Measurements from ENCODE around the gene NUDT1. TPM values are rescaled to one million over a fixed set of nuclear protein-coding genes. Genes with fewer than 3 reads are reported as not detected.

The NUDT1 gene
- total RNA-seq, 1 experiment from 2014 or later, result 92.6 TPM

- H3K27ac ChIP-seq (ENCODE audit: low read length), result no peak overlapping the region
- BruUV-seq (replicated peaks), result no TSS peak
- H3K27me3 ChIP-seq (ENCODE audit: control insufficient read depth, insufficient read depth, low read length), result no peaks in the 10 kb centered on the region
- no peaks in the 10 kb centered on the region for H3K4me1 ChIP-seq (ENCODE audit: control insufficient read depth, insufficient read depth, low read length)
- H3K4me3 ChIP-seq (ENCODE audit: low read depth in 2 of 2, low read length in 2 of 2), result no peak overlapping the region
- TF ChIP-seq CTCF (IDR thresholded peaks at IDR 0.05) (no peak), TCF7L2 (IDR thresholded peaks at IDR 0.05; ENCODE audit: low read depth, low read length) (no peak), REST (IDR thresholded peaks at IDR 0.05; ENCODE audit: insufficient read depth in 1 of 2, low read depth in 2 of 2, low read length in 1 of 2) (no peak), POLR2AphosphoS5 (IDR thresholded peaks at IDR 0.05; ENCODE audit: low read depth, low read length) (no peak), SIN3A (IDR thresholded peaks at IDR 0.05; ENCODE audit: borderline replicate concordance, insufficient read depth, low read depth, low read length) (no peak)
- ChIA-PET POLR2A (no interaction called here), CTCF (no interaction called here)
- intact Hi-C loops (cut with micrococcal nuclease; ENCODE audit: unreplicated experiment), result no loop called here
- ATAC-seq (no peak), DNase-seq (ENCODE audit: low read depth, low spot score) (no peak)
- in situ Hi-C loops (cut with HindIII; ENCODE audit: low pct_unique_long_range_greater_than_20kb, low sequenced_read_pairs), result no loop called here
- no peaks in the 10 kb centered on the region for H3K36me3 ChIP-seq (ENCODE audit: control insufficient read depth, insufficient read depth, low read length)
- no peaks in the 10 kb centered on the region for H3K9me3 ChIP-seq (ENCODE audit: control insufficient read depth, insufficient read depth, low read depth, low read length)
These were observed 33.1 kb downstream of the NUDT1 start for GRCh38 chr7:2275101-2275500.

GRCh38 chr7:2276107-2276506 lies 34.1 kb downstream of the NUDT1 start:
- Histone ChIP-seq H3K9me3 (ENCODE audit: control insufficient read depth, insufficient read depth, low read depth, low read length) (no peaks in the 10 kb centered on the region), H3K27ac (ENCODE audit: low read length) (no peak overlapping the region), H3K4me1 (ENCODE audit: control insufficient read depth, insufficient read depth, low read length) (no peaks in the 10 kb centered on the region), H3K27me3 (ENCODE audit: control insufficient read depth, insufficient read depth, low read length) (no peaks in the 10 kb centered on the region), H3K4me3 (ENCODE audit: low read depth in 2 of 2, low read length in 2 of 2) (no peak overlapping the region), H3K36me3 (ENCODE audit: control insufficient read depth, insufficient read depth, low read length) (no peaks in the 10 kb centered on the region)
- ChIA-PET POLR2A (no interaction called here), CTCF (no interaction called here)
- no TSS peak for BruUV-seq (replicated peaks)
- TF ChIP-seq CTCF (IDR thresholded peaks at IDR 0.05) (no peak), SIN3A (IDR thresholded peaks at IDR 0.05; ENCODE audit: borderline replicate concordance, insufficient read depth, low read depth, low read length) (no peak), TCF7L2 (IDR thresholded peaks at IDR 0.05; ENCODE audit: low read depth, low read length) (no peak), POLR2AphosphoS5 (IDR thresholded peaks at IDR 0.05; ENCODE audit: low read depth, low read length) (no peak), REST (IDR thresholded peaks at IDR 0.05; ENCODE audit: insufficient read depth in 1 of 2, low read depth in 2 of 2, low read length in 1 of 2) (no peak)
- in situ Hi-C loops (cut with HindIII; ENCODE audit: low pct_unique_long_range_greater_than_20kb, low sequenced_read_pairs), result no loop called here
- ATAC-seq (no peak), DNase-seq (ENCODE audit: low read depth, low spot score) (no peak)
- intact Hi-C loops (cut with micrococcal nuclease; ENCODE audit: unreplicated experiment), result no loop called here
